CD4-positive, alpha-beta T cell treated with Interleukin-4 for 1 hour (primary cell): ENCODE data around the gene UBXN4.

Source experiments
- DNase-seq, 2 donors: peaks; one replicate each; pipeline ENCODE4 v3.0.0-alpha.2; 2020 to 2022

Gene UBXN4

GRCh38 chr2:135812907-135813511, 71.4 kb downstream of the UBXN4 start:
- DNase-seq = no peak

GRCh38 chr2:135815269-135815668, 73.6 kb downstream of the UBXN4 start:
- DNase-seq = no peak

- no peak for DNase-seq
These were observed 75.8 kb downstream of the UBXN4 start for GRCh38 chr2:135817466-135817865.

GRCh38 chr2:135817951-135818350, 76.3 kb downstream of the UBXN4 start:
- DNase-seq = no peak

GRCh38 chr2:135818937-135819610, 77.4 kb downstream of the UBXN4 start:
- peak in 1 of 2 donors; percentile 4 for DNase-seq

GRCh38 chr2:135820003-135820618, 78.5 kb downstream of the UBXN4 start:
- DNase-seq = peak; percentile 21 to 35

- no peak for DNase-seq
These were observed 79.5 kb downstream of the UBXN4 start for GRCh38 chr2:135821190-135821589.

GRCh38 chr2:135822855-135823254, 81.2 kb downstream of the UBXN4 start:
- no peak for DNase-seq

- no peak for DNase-seq
These were observed 83.5 kb downstream of the UBXN4 start for GRCh38 chr2:135825131-135825530.

GRCh38 chr2:135825550-135826176, 84.0 kb downstream of the UBXN4 start:
- no peak for DNase-seq

GRCh38 chr2:135826544-135826943, 84.9 kb downstream of the UBXN4 start:
- DNase-seq = no peak

GRCh38 chr2:135829378-135830135, 87.9 kb downstream of the UBXN4 start:
- no peak for DNase-seq

GRCh38 chr2:135831180-135831812, 89.6 kb downstream of the UBXN4 start:
- DNase-seq = no peak

- DNase-seq = no peak
These were observed 91.2 kb downstream of the UBXN4 start for GRCh38 chr2:135832891-135833290.
